ENCODE measurements around the gene ZNF577.
"Not testable (repeated sequence)": the region's sequence is repeated elsewhere in the genome, so short reads cannot be mapped to it uniquely, and the experiment has no call there.

DNA sequence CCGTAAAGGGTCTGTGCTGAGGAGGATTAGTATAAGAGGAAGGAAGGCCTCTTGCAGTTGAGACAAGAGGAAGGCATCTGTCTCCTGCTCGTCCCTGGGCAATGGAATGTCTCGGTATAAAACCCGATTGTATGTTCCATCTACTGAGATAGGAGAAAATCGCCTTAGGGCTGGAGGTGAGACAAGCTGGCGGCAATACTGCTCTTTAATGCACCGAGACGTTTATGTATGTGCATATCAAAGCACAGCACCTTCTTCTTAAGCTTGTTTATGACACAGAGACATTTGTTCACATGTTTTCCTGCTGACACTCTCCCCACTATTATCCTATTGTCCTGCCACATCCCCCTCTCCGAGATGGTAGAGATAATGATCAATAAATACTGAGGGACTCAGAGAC, 18.4 kb upstream of the ZNF577 start:
- TF ChIP-seq, protein P1, sequence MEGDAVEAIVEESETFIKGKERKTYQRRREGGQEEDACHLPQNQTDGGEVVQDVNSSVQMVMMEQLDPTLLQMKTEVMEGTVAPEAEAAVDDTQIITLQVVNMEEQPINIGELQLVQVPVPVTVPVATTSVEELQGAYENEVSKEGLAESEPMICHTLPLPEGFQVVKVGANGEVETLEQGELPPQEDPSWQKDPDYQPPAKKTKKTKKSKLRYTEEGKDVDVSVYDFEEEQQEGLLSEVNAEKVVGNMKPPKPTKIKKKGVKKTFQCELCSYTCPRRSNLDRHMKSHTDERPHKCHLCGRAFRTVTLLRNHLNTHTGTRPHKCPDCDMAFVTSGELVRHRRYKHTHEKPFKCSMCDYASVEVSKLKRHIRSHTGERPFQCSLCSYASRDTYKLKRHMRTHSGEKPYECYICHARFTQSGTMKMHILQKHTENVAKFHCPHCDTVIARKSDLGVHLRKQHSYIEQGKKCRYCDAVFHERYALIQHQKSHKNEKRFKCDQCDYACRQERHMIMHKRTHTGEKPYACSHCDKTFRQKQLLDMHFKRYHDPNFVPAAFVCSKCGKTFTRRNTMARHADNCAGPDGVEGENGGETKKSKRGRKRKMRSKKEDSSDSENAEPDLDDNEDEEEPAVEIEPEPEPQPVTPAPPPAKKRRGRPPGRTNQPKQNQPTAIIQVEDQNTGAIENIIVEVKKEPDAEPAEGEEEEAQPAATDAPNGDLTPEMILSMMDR (IDR thresholded peaks at IDR 0.05), result not testable (repeated sequence)
- not testable (repeated sequence) for TF ChIP-seq POLR2AphosphoS5 (IDR thresholded peaks at IDR 0.05)

Measured in gastroesophageal sphincter (tissue), 3 donors.